NT2/D1 (cell line): ENCODE measurements around the gene A2M.

Experiments
- SUZ12 ChIP-seq: IDR thresholded peaks from 2 replicates; pipeline ENCODE4 v1.6.1; 2011; ENCODE audit not compliant: insufficient read length, insufficient read depth; ENCODE audit errors: extremely low read depth
- YY1 ChIP-seq: IDR thresholded peaks from 2 replicates; pipeline ENCODE4 v1.6.1; 2011; ENCODE audit not compliant: insufficient read length, insufficient read depth
- ZNF274 ChIP-seq: IDR thresholded peaks from 2 replicates; pipeline ENCODE4 v1.6.1; 2011; ENCODE audit warnings: mild to moderate bottlenecking, low read depth, low read length

DNA sequence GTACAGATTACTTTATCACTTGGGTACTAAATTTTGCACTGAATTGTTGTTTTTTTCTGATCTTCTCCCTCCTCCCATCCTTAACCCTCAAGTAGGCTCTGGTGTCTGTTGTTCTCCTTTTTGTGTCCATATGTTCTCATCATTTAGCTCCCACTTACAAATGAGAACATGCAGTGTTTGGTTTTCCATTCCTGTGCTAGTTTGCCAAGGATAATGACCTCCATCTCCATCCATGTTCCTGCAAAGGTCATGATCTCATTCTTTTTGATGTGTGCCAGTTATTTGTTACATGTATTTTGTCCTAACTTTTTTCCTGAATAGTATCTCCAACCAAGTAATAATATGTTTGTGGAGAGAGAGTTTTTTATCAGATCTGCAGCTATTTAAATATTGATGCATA, 44.2 kb downstream of the A2M start:
- TF ChIP-seq YY1 (no peak), ZNF274 (no peak), SUZ12 (no peak)
